Ascending aorta (tissue), 2 donors: ENCODE measurements around the gene TMPRSS11D. TPM values are rescaled to one million over a fixed set of nuclear protein-coding genes. Genes with fewer than 3 reads are reported as not detected.

Experiments used
- DNase-seq, 2 donors: peaks; one replicate each; pipeline ENCODE4 v3.0.0-alpha.2; 2019; ENCODE audit warnings: low spot score in 2 of 2
- H3K27ac ChIP-seq, 2 donors: fragments of 200-600 bp; sonication (generic); one replicate each; pipeline ENCODE4 v1.5.1; 2016 to 2017; ENCODE audit warnings: mild to moderate bottlenecking in 1 of 2
- H3K27me3 ChIP-seq: fragments of 200-600 bp; sonication (generic); one replicate; pipeline ENCODE4 v1.5.1; 2017
- H3K36me3 ChIP-seq, 2 donors: fragments of 200-600 bp; sonication (generic); one replicate each; pipeline ENCODE4 v1.5.1; 2016
- H3K4me1 ChIP-seq, 2 donors: fragments of 200-600 bp; sonication (generic); one replicate each; pipeline ENCODE4 v1.5.1; 2016 to 2017; ENCODE audit warnings: mild to moderate bottlenecking in 1 of 2
- H3K4me3 ChIP-seq, 2 donors: fragments of 200-600 bp; sonication (generic); one replicate each; pipeline ENCODE4 v1.5.1; 2016 to 2017; ENCODE audit warnings: mild to moderate bottlenecking in 1 of 2
- H3K9me3 ChIP-seq, 2 donors: fragments of 200-600 bp; sonication (generic); one replicate each; pipeline ENCODE4 v1.5.1; 2016
- CTCF ChIP-seq, 3 experiments: fragments of 200-600 bp in 2 of 3; fragments of 450-650 bp in 1 of 3; sonication (generic) in 2 of 3; IDR thresholded peaks; one replicate each; pipeline ENCODE4 v1.5.1; 2016 to 2019; ENCODE audit warnings: antibody characterized with exemption in 3 of 3, mild to moderate bottlenecking in 1 of 3, moderate library complexity in 1 of 3
- intact Hi-C: fragments of 100-400 bp; cut with DNase I; formaldehyde crosslinking; loops from one replicate; pipeline ENCODE4 v1.15.1; 2023
- total RNA-seq: library from RNA; depleted of rRNA; stranded (reverse); fragments of >200 nt; gene quantifications from one replicate; pipeline ENCODE4 v1.1.0, GENCODE V29; 2016

Gene TMPRSS11D
- total RNA-seq, 1 donor from 2014 or later = not detected

- Histone ChIP-seq H3K27ac (no peak overlapping the region), H3K9me3 (no peaks in the 10 kb centered on the region), H3K4me3 (no peak overlapping the region), H3K27me3 (no peaks in the 10 kb centered on the region), H3K4me1 (no peaks in the 10 kb centered on the region), H3K36me3 (no peaks in the 10 kb centered on the region)
- TF ChIP-seq CTCF (IDR thresholded peaks at IDR 0.05) = no peak
- intact Hi-C loops = no loop called here
- DNase-seq = no peak
These were observed 22.3 kb downstream of the TMPRSS11D start for GRCh38 chr4:67861513-67861912.

GRCh38 chr4:67853336-67853735 lies 30.5 kb downstream of the TMPRSS11D start:
- H3K4me3 ChIP-seq = no peak overlapping the region

GRCh38 chr4:67820903-67821302 lies 62.9 kb downstream of the TMPRSS11D start:
- DNase-seq = no peak
- Histone ChIP-seq H3K4me1 (no peaks in the 10 kb centered on the region), H3K27ac (no peak overlapping the region), H3K36me3 (no peaks in the 10 kb centered on the region), H3K27me3 (no peaks in the 10 kb centered on the region), H3K9me3 (no peaks in the 10 kb centered on the region), H3K4me3 (no peak overlapping the region)
- TF ChIP-seq CTCF (IDR thresholded peaks at IDR 0.05) = no peak
- intact Hi-C loops = no loop called here

More at GRCh38 chr4:67853336-67853735, 30.5 kb downstream of the TMPRSS11D start:
- no peaks in the 10 kb centered on the region for H3K9me3 ChIP-seq
- DNase-seq = no peak
- no peak for TF ChIP-seq CTCF (IDR thresholded peaks at IDR 0.05)
- no peak overlapping the region for H3K27ac ChIP-seq
- H3K27me3 ChIP-seq = no peaks in the 10 kb centered on the region
- no peaks in the 10 kb centered on the region for H3K4me1 ChIP-seq
- intact Hi-C loops = no loop called here
- no peaks in the 10 kb centered on the region for H3K36me3 ChIP-seq

GRCh38 chr4:67810011-67810410 lies 73.8 kb downstream of the TMPRSS11D start:
- TF ChIP-seq CTCF (IDR thresholded peaks at IDR 0.05) = no peak
- intact Hi-C loops = no loop called here
- H3K27ac ChIP-seq = no peak overlapping the region

GRCh38 chr4:67809502-67809901 lies 74.3 kb downstream of the TMPRSS11D start:
- DNase-seq = no peak
- no peaks in the 10 kb centered on the region for H3K27me3 ChIP-seq
- H3K4me1 ChIP-seq = no peaks in the 10 kb centered on the region
- no peaks in the 10 kb centered on the region for H3K36me3 ChIP-seq
- intact Hi-C loops = no loop called here
- peaks cover 5 to 24% of the 10 kb centered on the region in 2 donors for H3K9me3 ChIP-seq
- no peak for TF ChIP-seq CTCF (IDR thresholded peaks at IDR 0.05)
- H3K4me3 ChIP-seq = no peak overlapping the region
- H3K27ac ChIP-seq = no peak overlapping the region

More at GRCh38 chr4:67810011-67810410, 73.8 kb downstream of the TMPRSS11D start:
- no peaks in the 10 kb centered on the region for H3K4me1 ChIP-seq
- H3K9me3 ChIP-seq = peaks cover 8 to 25% of the 10 kb centered on the region in 2 donors
- DNase-seq = no peak
- no peaks in the 10 kb centered on the region for H3K36me3 ChIP-seq
- H3K27me3 ChIP-seq = no peaks in the 10 kb centered on the region
- H3K4me3 ChIP-seq = no peak overlapping the region

- H3K9me3 ChIP-seq = no peaks in the 10 kb centered on the region
- no peaks in the 10 kb centered on the region for H3K27me3 ChIP-seq
- no peak overlapping the region for H3K4me3 ChIP-seq
- intact Hi-C loops = no loop called here
- no peaks in the 10 kb centered on the region for H3K36me3 ChIP-seq
- no peaks in the 10 kb centered on the region for H3K4me1 ChIP-seq
- H3K27ac ChIP-seq = no peak overlapping the region
- no peak for TF ChIP-seq CTCF (IDR thresholded peaks at IDR 0.05)
- no peak for DNase-seq
These were observed 87.0 kb downstream of the TMPRSS11D start for GRCh38 chr4:67796810-67797209.
